Loucy (cell line): Measurements from ENCODE around the gene FHL1.

Source experiments
- CTCF ChIP-seq: fragments of 200-600 bp; sonication (generic); conservative IDR thresholded peaks from 2 replicates; pipeline ENCODE4 v1.5.1; 2014; ENCODE audit warnings: mild to moderate bottlenecking, antibody characterized with exemption, low read length
- EZH2phosphoT487 ChIP-seq: fragments of 200-600 bp; IDR thresholded peaks from 2 replicates; pipeline ENCODE4 v1.6.1; 2018; ENCODE audit warnings: antibody characterized with exemption, mild to moderate bottlenecking, moderate library complexity, borderline replicate concordance

DNA sequence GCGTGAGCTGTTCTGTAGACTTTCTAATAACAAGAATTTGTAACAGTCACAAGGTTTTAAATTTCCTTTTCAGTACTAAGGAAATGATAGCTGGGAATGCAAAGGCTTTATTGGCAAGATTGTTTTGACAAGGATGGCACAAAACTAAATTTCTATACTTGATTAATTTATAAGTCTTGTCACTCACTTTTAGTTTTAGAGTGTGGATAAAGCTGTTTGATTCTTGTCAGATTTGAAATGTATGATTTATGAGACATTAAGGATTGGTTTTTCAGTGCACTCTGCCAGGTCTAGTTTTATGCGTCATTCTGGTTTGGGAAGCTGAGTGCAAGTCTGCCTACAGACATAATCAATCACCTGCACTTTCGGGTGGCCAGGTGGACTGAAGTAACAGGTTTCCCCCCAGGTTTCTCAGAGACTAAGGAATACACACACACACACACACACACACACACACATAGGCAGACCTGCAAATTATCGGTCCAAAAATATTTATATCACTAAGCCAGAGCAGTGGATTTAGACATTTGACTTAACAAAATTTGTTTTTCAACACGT, 9.3 kb downstream of the FHL1 start:
- TF ChIP-seq CTCF (no peak), EZH2phosphoT487 (no peak)
